Panc1 (cell line): ENCODE measurements around the gene ASMTL. TPM values are rescaled to one million over a fixed set of nuclear protein-coding genes. Genes with fewer than 3 reads are reported as not detected.

Source experiments
- ATAC-seq: fragments of 200-7000 bp; cut with Tn5 transposase; 2 replicates; pipeline ENCODE4 v1.9.1; 2020; ENCODE audit warnings: mild to moderate bottlenecking, moderate library complexity
- BruUV-seq: library from RNA; stranded (reverse); fragments of 400-500 nt; replicated peaks from 2 replicates; lab custom pipeline; 2021; lab: Mats Ljungman, UMichigan
- CTCF ChIA-PET: fragments of 300-600 bp; sonication (Branson Sonifier 250); formaldehyde crosslinking; loops from one replicate; lab custom pipeline; 2022; ENCODE audit warnings: antibody characterized with exemption; lab: Charles Lee
- POLR2A ChIA-PET: fragments of 300-600 bp; sonication (Branson Sonifier 250); formaldehyde crosslinking; loops from one replicate; lab custom pipeline; 2022; ENCODE audit warnings: antibody characterized with exemption; lab: Charles Lee
- DNase-seq: peaks from one replicate; pipeline ENCODE4 v3.0.0-alpha.2; 2010; ENCODE audit warnings: low read depth, low spot score
- H3K27ac ChIP-seq: 2 replicates; pipeline ENCODE4 v1.5.1; 2011; ENCODE audit warnings: mild to moderate bottlenecking, low read length, inconsistent platforms
- H3K27me3 ChIP-seq: fragments of 200-500 bp; sonication (Bioruptor generic); 2 replicates; pipeline ENCODE4 v1.6.0; 2014; ENCODE audit warnings: low read length, inconsistent platforms; ENCODE audit not compliant: control insufficient read depth, insufficient read depth
- H3K36me3 ChIP-seq: fragments of 200-500 bp; sonication (Bioruptor generic); 2 replicates; pipeline ENCODE4 v1.5.1; 2014; ENCODE audit warnings: inconsistent platforms, mild to moderate bottlenecking, low read length, moderate library complexity; ENCODE audit not compliant: control insufficient read depth, insufficient read depth
- H3K4me1 ChIP-seq: 2 replicates; pipeline ENCODE4 v1.5.1; 2011; ENCODE audit warnings: inconsistent platforms, mild to moderate bottlenecking, low read length, moderate library complexity; ENCODE audit not compliant: control insufficient read depth, insufficient read depth
- H3K4me3 ChIP-seq, 2 experiments: 2 replicates each; pipeline ENCODE4 v1.5.1; 2011 to 2012; ENCODE audit warnings: low read depth in 2 of 2, low read length in 2 of 2, mild to moderate bottlenecking in 2 of 2, inconsistent platforms in 1 of 2, moderate library complexity in 1 of 2
- H3K9me3 ChIP-seq: fragments of 200-500 bp; sonication (Bioruptor generic); 2 replicates; pipeline ENCODE4 v1.5.1; 2014; ENCODE audit warnings: low read depth, mild to moderate bottlenecking, inconsistent platforms, low read length, moderate library complexity; ENCODE audit not compliant: control insufficient read depth, insufficient read depth
- POLR2AphosphoS5 ChIP-seq: IDR thresholded peaks from 2 replicates; pipeline ENCODE4 v1.6.1; 2012; ENCODE audit warnings: mild to moderate bottlenecking, low read depth, low read length, moderate library complexity
- SIN3A ChIP-seq: IDR thresholded peaks from 2 replicates; pipeline ENCODE4 v1.6.1; 2012; ENCODE audit warnings: low read depth, mild to moderate bottlenecking, low read length, moderate library complexity, borderline replicate concordance; ENCODE audit not compliant: insufficient read depth
- TCF7L2 ChIP-seq: IDR thresholded peaks from 2 replicates; pipeline ENCODE4 v1.6.1; 2011; ENCODE audit warnings: mild to moderate bottlenecking, low read depth, low read length, inconsistent platforms
- in situ Hi-C: cut with HindIII; loops from 2 replicates; pipeline ENCODE4 v1.10.0; 2016; ENCODE audit warnings: low sequenced_read_pairs, low pct_unique_long_range_greater_than_20kb
- intact Hi-C: fragments of 100-400 bp; cut with micrococcal nuclease; formaldehyde crosslinking; loops from one replicate; pipeline ENCODE4 v1.10.0; 2022; ENCODE audit not compliant: unreplicated experiment
- total RNA-seq: library from RNA; stranded (reverse); gene quantifications from one replicate; pipeline ENCODE4 v1.2.1, GENCODE V29; 2021; ENCODE audit not compliant: unreplicated experiment
- TF ChIP-seq, protein P1 (sequence below), 2 experiments: IDR thresholded peaks; 2 replicates each; pipeline ENCODE4 v1.6.1; 2011 to 2012; ENCODE audit warnings: low read depth in 2 of 2, control low read depth in 1 of 2, low read length in 1 of 2, mild to moderate bottlenecking in 1 of 2, moderate library complexity in 1 of 2; ENCODE audit not compliant: insufficient read depth in 1 of 2
- TF ChIP-seq, protein P2 (sequence below): fragments of 450-650 bp; IDR thresholded peaks from 2 replicates; pipeline ENCODE4 v1.5.1; 2017; ENCODE audit warnings: mild to moderate bottlenecking

The ASMTL gene
- total RNA-seq, 1 experiment from 2014 or later: 16.5 TPM

DNA sequence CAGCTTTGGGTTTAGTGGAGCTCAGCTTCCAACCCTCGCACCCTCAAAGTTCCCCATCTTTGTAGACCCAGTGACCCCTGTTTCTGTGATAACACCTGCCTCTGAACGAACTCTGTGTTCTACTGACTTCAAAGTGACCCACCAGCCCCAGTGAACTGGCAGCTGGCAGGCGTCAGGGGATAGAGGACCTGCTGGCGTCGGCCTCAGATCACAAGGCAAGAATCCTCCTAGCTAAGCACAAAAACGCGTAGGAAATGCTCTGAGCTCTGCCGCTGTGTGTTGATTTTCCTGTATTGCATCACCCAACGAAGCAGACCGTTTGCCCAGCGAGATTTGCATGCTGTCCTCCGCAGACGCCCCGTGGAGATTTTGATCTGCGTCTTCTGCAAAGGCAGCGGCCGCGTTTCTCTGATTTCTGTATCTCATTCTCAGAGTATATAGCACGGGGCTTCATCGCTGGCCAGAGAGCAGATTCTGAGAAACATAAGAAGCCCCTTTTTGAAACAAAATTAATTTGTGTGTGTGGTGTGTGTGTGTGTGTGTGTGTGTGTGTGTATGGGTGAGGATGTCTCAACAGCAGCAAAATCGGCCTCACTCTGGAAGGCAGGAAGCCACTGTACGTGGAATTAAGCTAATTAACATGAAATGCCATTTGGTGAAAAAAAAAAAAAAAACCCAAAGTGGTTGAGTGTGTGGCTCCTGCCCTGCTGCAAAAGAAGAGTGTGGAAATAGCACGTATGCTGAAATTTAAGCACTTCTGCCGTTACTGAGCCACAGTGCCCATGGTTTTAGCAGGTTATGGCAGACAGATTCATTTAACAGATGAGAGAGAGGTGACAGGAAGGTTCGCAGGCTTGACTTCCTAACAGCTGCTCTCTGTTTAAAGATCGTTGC, 29.2 kb upstream of the ASMTL start:
- Histone ChIP-seq H3K4me1 (no peaks in the 10 kb centered on the region), H3K9me3 (no peaks in the 10 kb centered on the region), H3K4me3 (0 out of 4 replicates have a peak overlapping the region, but pooled peaks have one; percentile 12 to 16), H3K36me3 (no peaks in the 10 kb centered on the region), H3K27ac (peak overlapping the region; percentile 59; the same call in 1 of the 2 replicates), H3K27me3 (no peaks in the 10 kb centered on the region)
- intact Hi-C loops (no loop called here), in situ Hi-C loops (no loop called here)
- POLR2A ChIA-PET: no interaction called here
- peak; percentile 66 for ATAC-seq
- no TSS peak for BruUV-seq
- DNase-seq: no peak
- TF ChIP-seq, protein P1, sequence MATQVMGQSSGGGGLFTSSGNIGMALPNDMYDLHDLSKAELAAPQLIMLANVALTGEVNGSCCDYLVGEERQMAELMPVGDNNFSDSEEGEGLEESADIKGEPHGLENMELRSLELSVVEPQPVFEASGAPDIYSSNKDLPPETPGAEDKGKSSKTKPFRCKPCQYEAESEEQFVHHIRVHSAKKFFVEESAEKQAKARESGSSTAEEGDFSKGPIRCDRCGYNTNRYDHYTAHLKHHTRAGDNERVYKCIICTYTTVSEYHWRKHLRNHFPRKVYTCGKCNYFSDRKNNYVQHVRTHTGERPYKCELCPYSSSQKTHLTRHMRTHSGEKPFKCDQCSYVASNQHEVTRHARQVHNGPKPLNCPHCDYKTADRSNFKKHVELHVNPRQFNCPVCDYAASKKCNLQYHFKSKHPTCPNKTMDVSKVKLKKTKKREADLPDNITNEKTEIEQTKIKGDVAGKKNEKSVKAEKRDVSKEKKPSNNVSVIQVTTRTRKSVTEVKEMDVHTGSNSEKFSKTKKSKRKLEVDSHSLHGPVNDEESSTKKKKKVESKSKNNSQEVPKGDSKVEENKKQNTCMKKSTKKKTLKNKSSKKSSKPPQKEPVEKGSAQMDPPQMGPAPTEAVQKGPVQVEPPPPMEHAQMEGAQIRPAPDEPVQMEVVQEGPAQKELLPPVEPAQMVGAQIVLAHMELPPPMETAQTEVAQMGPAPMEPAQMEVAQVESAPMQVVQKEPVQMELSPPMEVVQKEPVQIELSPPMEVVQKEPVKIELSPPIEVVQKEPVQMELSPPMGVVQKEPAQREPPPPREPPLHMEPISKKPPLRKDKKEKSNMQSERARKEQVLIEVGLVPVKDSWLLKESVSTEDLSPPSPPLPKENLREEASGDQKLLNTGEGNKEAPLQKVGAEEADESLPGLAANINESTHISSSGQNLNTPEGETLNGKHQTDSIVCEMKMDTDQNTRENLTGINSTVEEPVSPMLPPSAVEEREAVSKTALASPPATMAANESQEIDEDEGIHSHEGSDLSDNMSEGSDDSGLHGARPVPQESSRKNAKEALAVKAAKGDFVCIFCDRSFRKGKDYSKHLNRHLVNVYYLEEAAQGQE (IDR thresholded peaks at IDR 0.05; ENCODE audit: insufficient read depth in 1 of 2, low read depth in 2 of 2, low read length in 1 of 2): no peak
- peak; percentile 81 for TF ChIP-seq TCF7L2
- TF ChIP-seq, protein P2, sequence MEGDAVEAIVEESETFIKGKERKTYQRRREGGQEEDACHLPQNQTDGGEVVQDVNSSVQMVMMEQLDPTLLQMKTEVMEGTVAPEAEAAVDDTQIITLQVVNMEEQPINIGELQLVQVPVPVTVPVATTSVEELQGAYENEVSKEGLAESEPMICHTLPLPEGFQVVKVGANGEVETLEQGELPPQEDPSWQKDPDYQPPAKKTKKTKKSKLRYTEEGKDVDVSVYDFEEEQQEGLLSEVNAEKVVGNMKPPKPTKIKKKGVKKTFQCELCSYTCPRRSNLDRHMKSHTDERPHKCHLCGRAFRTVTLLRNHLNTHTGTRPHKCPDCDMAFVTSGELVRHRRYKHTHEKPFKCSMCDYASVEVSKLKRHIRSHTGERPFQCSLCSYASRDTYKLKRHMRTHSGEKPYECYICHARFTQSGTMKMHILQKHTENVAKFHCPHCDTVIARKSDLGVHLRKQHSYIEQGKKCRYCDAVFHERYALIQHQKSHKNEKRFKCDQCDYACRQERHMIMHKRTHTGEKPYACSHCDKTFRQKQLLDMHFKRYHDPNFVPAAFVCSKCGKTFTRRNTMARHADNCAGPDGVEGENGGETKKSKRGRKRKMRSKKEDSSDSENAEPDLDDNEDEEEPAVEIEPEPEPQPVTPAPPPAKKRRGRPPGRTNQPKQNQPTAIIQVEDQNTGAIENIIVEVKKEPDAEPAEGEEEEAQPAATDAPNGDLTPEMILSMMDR: no peak
- TF ChIP-seq SIN3A: no peak
- no peak for TF ChIP-seq POLR2AphosphoS5
- CTCF ChIA-PET: no interaction called here

DNA sequence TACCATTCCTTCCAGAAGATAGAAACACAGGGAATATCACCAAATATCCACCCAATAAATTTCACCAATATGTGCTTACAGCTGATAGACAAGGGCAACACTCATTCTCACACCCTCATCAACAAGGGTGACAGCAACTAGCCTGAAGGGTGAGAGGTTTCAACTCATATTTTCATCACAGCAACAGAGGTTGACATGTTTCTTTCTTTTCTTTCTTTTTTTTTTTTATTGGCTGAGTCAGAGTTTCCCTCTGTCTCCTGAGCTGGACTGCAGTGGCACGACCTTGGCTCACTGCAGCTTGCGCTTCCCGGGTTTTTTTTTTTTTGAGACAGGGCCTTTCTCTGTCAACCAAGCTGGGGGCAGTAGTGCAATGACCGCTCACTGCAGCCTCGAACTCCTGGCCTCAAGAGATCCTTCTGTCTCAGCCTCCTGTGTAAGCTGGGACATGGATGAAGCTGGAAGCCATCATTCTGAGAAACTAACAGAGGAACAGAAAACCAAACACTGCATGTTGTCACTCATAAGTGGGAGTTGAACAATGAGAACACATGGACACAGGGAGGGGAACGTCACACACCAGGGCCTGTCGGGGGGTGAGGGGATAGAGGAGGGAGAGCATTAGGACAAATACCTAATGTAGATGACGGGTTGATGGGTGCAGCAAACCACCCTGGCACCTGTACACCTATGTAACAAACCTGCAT, 27.5 kb upstream of the ASMTL start:
- in situ Hi-C loops (no loop called here), intact Hi-C loops (no loop called here)
- no peak for TF ChIP-seq POLR2AphosphoS5
- no peak for TF ChIP-seq SIN3A
- TF ChIP-seq, protein P2: no peak
- TF ChIP-seq TCF7L2: no peak
- TF ChIP-seq, protein P1 (IDR thresholded peaks at IDR 0.05; ENCODE audit: insufficient read depth in 1 of 2, low read depth in 2 of 2, low read length in 1 of 2): no peak
- Histone ChIP-seq H3K4me3 (no peak overlapping the region), H3K4me1 (no peaks in the 10 kb centered on the region), H3K27ac (no peak overlapping the region), H3K36me3 (no peaks in the 10 kb centered on the region), H3K9me3 (no peaks in the 10 kb centered on the region), H3K27me3 (no peaks in the 10 kb centered on the region)
- ATAC-seq: no peak
- DNase-seq: no peak
- CTCF ChIA-PET: no interaction called here
- POLR2A ChIA-PET: no interaction called here
- no TSS peak for BruUV-seq
